ENCODE measurements around the gene LAMA3.

Gene LAMA3

GRCh38 chr18:23982155-23983079 is 293.2 kb downstream of the LAMA3 start:
- DNase-seq = no peak

GRCh38 chr18:23983112-23983511 is 293.9 kb downstream of the LAMA3 start:
- no peak for DNase-seq

GRCh38 chr18:23986600-23987359 is 297.5 kb downstream of the LAMA3 start:
- DNase-seq = no peak

- no peak for DNase-seq
Measured at GRCh38 chr18:23990474-23991410, 301.5 kb downstream of the LAMA3 start.

GRCh38 chr18:23992089-23992940 is 303.1 kb downstream of the LAMA3 start:
- no peak for DNase-seq

GRCh38 chr18:23992941-23993280 is 303.7 kb downstream of the LAMA3 start:
- DNase-seq = no peak

- DNase-seq = no peak
Measured at GRCh38 chr18:23994361-23994902, 305.2 kb downstream of the LAMA3 start.

GRCh38 chr18:23995180-23995579 is 305.9 kb downstream of the LAMA3 start:
- DNase-seq = no peak

- DNase-seq = no peak
Measured at GRCh38 chr18:23998018-23998417, 308.8 kb downstream of the LAMA3 start.

- DNase-seq = no peak
Measured at GRCh38 chr18:23998820-23999219, 309.6 kb downstream of the LAMA3 start.

- no peak for DNase-seq
Measured at GRCh38 chr18:24000613-24001490, 311.6 kb downstream of the LAMA3 start.

- no peak for DNase-seq
Measured at GRCh38 chr18:24002479-24002878, 313.2 kb downstream of the LAMA3 start.

- DNase-seq = no peak
Measured at GRCh38 chr18:24003288-24003687, 314.0 kb downstream of the LAMA3 start.

GRCh38 chr18:24003903-24004640 is 314.8 kb downstream of the LAMA3 start:
- DNase-seq = no peak
